Breast epithelium (tissue), 3 donors: ENCODE data around the gene OR1L4.

ENCODE experiments used
- POLR2A ChIP-seq: fragments of 450-650 bp; IDR thresholded peaks from one replicate; pipeline ENCODE4 v1.6.1; 2016; ENCODE audit warnings: antibody characterized with exemption, mild to moderate bottlenecking, moderate library complexity
- POLR2AphosphoS5 ChIP-seq, 3 donors: sonication (generic); formaldehyde crosslinking; IDR thresholded peaks; one replicate each; pipeline ENCODE4 v1.6.1; 2017; ENCODE audit warnings: antibody characterized with exemption in 3 of 3
- TF ChIP-seq, protein P1 (sequence below), 3 donors: fragments of 450-650 bp; IDR thresholded peaks; one replicate each; pipeline ENCODE4 v1.5.1; 2016 to 2017; ENCODE audit warnings: antibody characterized with exemption in 3 of 3, mild to moderate bottlenecking in 3 of 3, moderate library complexity in 3 of 3

DNA sequence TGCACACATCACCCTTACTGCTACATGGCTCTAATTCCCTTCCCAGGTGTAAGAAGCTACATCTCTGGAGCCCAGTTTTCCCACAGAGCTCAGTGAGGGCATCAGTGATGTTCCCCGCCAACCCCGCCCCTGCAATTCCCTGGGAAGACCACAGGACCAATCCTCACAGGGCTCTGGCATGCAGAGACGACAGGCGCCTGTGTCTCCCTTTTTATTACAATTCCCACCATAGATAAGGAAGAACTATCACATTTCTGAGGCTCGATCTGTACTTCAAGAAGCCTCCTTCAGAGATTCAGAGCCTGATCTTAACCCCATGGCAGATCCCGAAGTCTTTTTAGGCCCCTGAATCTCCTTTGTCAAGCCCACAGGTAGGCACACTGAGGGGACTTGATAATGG, 18.2 kb downstream of the OR1L4 start, which contains the start of gene OR1L6:
- TF ChIP-seq, protein P1, sequence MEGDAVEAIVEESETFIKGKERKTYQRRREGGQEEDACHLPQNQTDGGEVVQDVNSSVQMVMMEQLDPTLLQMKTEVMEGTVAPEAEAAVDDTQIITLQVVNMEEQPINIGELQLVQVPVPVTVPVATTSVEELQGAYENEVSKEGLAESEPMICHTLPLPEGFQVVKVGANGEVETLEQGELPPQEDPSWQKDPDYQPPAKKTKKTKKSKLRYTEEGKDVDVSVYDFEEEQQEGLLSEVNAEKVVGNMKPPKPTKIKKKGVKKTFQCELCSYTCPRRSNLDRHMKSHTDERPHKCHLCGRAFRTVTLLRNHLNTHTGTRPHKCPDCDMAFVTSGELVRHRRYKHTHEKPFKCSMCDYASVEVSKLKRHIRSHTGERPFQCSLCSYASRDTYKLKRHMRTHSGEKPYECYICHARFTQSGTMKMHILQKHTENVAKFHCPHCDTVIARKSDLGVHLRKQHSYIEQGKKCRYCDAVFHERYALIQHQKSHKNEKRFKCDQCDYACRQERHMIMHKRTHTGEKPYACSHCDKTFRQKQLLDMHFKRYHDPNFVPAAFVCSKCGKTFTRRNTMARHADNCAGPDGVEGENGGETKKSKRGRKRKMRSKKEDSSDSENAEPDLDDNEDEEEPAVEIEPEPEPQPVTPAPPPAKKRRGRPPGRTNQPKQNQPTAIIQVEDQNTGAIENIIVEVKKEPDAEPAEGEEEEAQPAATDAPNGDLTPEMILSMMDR (IDR thresholded peaks at IDR 0.05): no peak
- TF ChIP-seq POLR2A (no peak), POLR2AphosphoS5 (IDR thresholded peaks at IDR 0.05) (no peak)
